HCT116 (cell line): Measurements from ENCODE around the gene P4HA2. TPM values are rescaled to one million over a fixed set of nuclear protein-coding genes. Genes with fewer than 3 reads are reported as not detected.

Experiments used
- ATAC-seq: fragments of 200-7000 bp; cut with Tn5 transposase; 2 replicates; pipeline ENCODE4 v1.9.1; 2020; ENCODE audit warnings: mild to moderate bottlenecking, moderate library complexity
- Bru-seq: library from RNA; stranded (reverse); fragments of 400-500 nt; gene quantifications from one replicate; lab custom pipeline; 2021; lab: Mats Ljungman, UMichigan
- BruChase-seq, 2 experiments: library from RNA; stranded (reverse); fragments of 400-500 nt; gene quantifications; one replicate each; lab custom pipeline; 2021; lab: Mats Ljungman, UMichigan
- BruUV-seq: library from RNA; stranded (reverse); fragments of 400-500 nt; replicated peaks from 2 replicates; lab custom pipeline; 2021; lab: Mats Ljungman, UMichigan
- CTCF ChIA-PET: fragments of 300-600 bp; sonication (Branson Sonifier 250); formaldehyde crosslinking; loops from one replicate; lab custom pipeline; 2021; ENCODE audit warnings: antibody characterized with exemption; lab: Charles Lee
- POLR2A ChIA-PET: fragments of 300-600, 350-600 bp; sonication (Branson Sonifier 250); formaldehyde crosslinking; loops from one replicate; lab custom pipeline; 2021; ENCODE audit warnings: antibody characterized with exemption; lab: Charles Lee
- RAD21 ChIA-PET, 2 experiments: fragments of 300-600 bp; sonication (Branson Sonifier 250); formaldehyde crosslinking; loops; one replicate each; lab custom pipeline; 2023; ENCODE audit warnings: low total read pairs in 2 of 2; ENCODE audit not compliant: uncharacterized antibody in 2 of 2, unreplicated experiment in 2 of 2, low non-redundant PET in 1 of 2; lab: Charles Lee
- DNase-seq: peaks from one replicate; pipeline ENCODE4 v3.0.0-alpha.2; 2010; ENCODE audit warnings: low read depth, low spot score
- H2AFZ ChIP-seq: fragments of 200-600 bp; shearing (Covaris generic), sonication (generic); 2 replicates; pipeline ENCODE4 v1.6.1; 2017; ENCODE audit warnings: low read depth, mixed run types, mixed read lengths, antibody characterized with exemption, low read length; ENCODE audit not compliant: poor library complexity, severe bottlenecking
- H3K27ac ChIP-seq: 2 replicates; pipeline ENCODE4 v1.5.1; 2012; ENCODE audit warnings: low read depth, low read length
- H3K27me3 ChIP-seq: fragments of 200-600 bp; sonication (generic); 2 replicates; pipeline ENCODE4 v1.6.1; 2016; ENCODE audit warnings: mixed run types, low read length, mixed read lengths; ENCODE audit not compliant: insufficient read depth
- H3K36me3 ChIP-seq, 2 experiments: fragments of 200-500 bp in 1 of 2; fragments of 200-600 bp in 1 of 2; sonication (Bioruptor generic) in 1 of 2; sonication (generic) in 1 of 2; 2 replicates each; pipeline versions ENCODE4 v1.5.1 to v1.6.1; 2014 to 2016; ENCODE audit warnings: low read length in 2 of 2, inconsistent platforms in 1 of 2, mixed read lengths in 1 of 2, mixed run types in 1 of 2; ENCODE audit not compliant: insufficient read depth in 2 of 2, control insufficient read depth in 1 of 2
- H3K4me1 ChIP-seq, 2 experiments: fragments of 200-600 bp in 1 of 2; sonication (generic) in 1 of 2; 2 replicates each; pipeline versions ENCODE4 v1.5.1 to v1.6.1; 2012 to 2017; ENCODE audit warnings: low read length in 2 of 2, inconsistent platforms in 1 of 2, mild to moderate bottlenecking in 1 of 2, mixed read lengths in 1 of 2, mixed run types in 1 of 2, moderate library complexity in 1 of 2; ENCODE audit not compliant: insufficient read depth in 2 of 2, control insufficient read depth in 1 of 2
- H3K4me2 ChIP-seq: fragments of 200-600 bp; sonication (generic); 2 replicates; pipeline ENCODE4 v1.6.1; 2017; ENCODE audit warnings: mixed run types, low read length, mixed read lengths
- H3K4me3 ChIP-seq, 2 experiments: fragments of 200-600 bp in 1 of 2; sonication (generic) in 1 of 2; replicated peaks in 1 of 2; 2 replicates each; pipeline ENCODE4 v1.5.1; 2011 to 2016; ENCODE audit warnings: low read length in 2 of 2, control low read depth in 1 of 2, low read depth in 1 of 2, mild to moderate bottlenecking in 1 of 2, mixed read lengths in 1 of 2, mixed run types in 1 of 2
- H3K79me2 ChIP-seq: fragments of 200-600 bp; sonication (generic); 2 replicates; pipeline ENCODE4 v1.6.1; 2017; ENCODE audit warnings: mild to moderate bottlenecking, mixed run types, low read length, moderate library complexity, mixed read lengths; ENCODE audit not compliant: insufficient read depth
- H3K9ac ChIP-seq: fragments of 200-600 bp; sonication (generic); 2 replicates; pipeline ENCODE4 v1.6.1; 2016; ENCODE audit warnings: low read length, mixed read lengths
- H3K9me2 ChIP-seq: fragments of 200-600 bp; sonication (generic), shearing (Covaris generic); 2 replicates; pipeline ENCODE4 v1.6.1; 2017; ENCODE audit warnings: mixed run types, mild to moderate bottlenecking, moderate library complexity; ENCODE audit not compliant: insufficient read depth
- H3K9me3 ChIP-seq, 2 experiments: fragments of 200-500 bp in 1 of 2; fragments of 200-600 bp in 1 of 2; sonication (Bioruptor generic) in 1 of 2; sonication (generic) in 1 of 2; 2 replicates each; pipeline ENCODE4 v1.6.1; 2014 to 2017; ENCODE audit warnings: low read length in 2 of 2, mixed read lengths in 2 of 2, inconsistent platforms in 1 of 2, low read depth in 1 of 2, mild to moderate bottlenecking in 1 of 2, mixed run types in 1 of 2, moderate library complexity in 1 of 2; ENCODE audit not compliant: control insufficient read depth in 1 of 2, insufficient read depth in 1 of 2
- H4K20me1 ChIP-seq: fragments of 200-600 bp; sonication (generic), shearing (Covaris generic); 2 replicates; pipeline ENCODE4 v1.6.1; 2017; ENCODE audit warnings: mixed run types, mild to moderate bottlenecking, moderate library complexity; ENCODE audit not compliant: insufficient read depth
- CTCF ChIP-seq, 3 experiments: fragments of 200-600 bp in 1 of 3; sonication (generic) in 1 of 3; IDR thresholded peaks in 2 of 3; conservative IDR thresholded peaks in 1 of 3; 2 replicates each; pipeline ENCODE4 v1.5.1; 2012 to 2017; ENCODE audit warnings: low read depth in 2 of 3, low read length in 2 of 3, antibody characterized with exemption in 1 of 3, borderline replicate concordance in 1 of 3, control low read depth in 1 of 3, mild to moderate bottlenecking in 1 of 3, mixed read lengths in 1 of 3, mixed run types in 1 of 3, moderate library complexity in 1 of 3; ENCODE audit not compliant: insufficient read depth in 1 of 3
- FOSL1 ChIP-seq: IDR thresholded peaks from 2 replicates; pipeline ENCODE4 v1.6.1; 2012; ENCODE audit warnings: low read depth
- POLR2A ChIP-seq: IDR thresholded peaks from 2 replicates; pipeline ENCODE4 v1.7.0; 2011; ENCODE audit warnings: borderline replicate concordance; ENCODE audit not compliant: insufficient read depth, insufficient read length; ENCODE audit errors: extremely low read depth
- POLR2AphosphoS5 ChIP-seq: IDR thresholded peaks from 2 replicates; pipeline ENCODE4 v1.6.1; 2011; ENCODE audit warnings: mild to moderate bottlenecking, low read depth, low read length, moderate library complexity
- REST ChIP-seq: IDR thresholded peaks from 2 replicates; pipeline ENCODE4 v1.6.1; 2012; ENCODE audit warnings: low read depth
- SIN3A ChIP-seq: IDR thresholded peaks from 2 replicates; pipeline ENCODE4 v1.6.1; 2012; ENCODE audit warnings: low read depth
- SRF ChIP-seq: IDR thresholded peaks from 2 replicates; pipeline ENCODE4 v1.6.1; 2012; ENCODE audit warnings: low read depth
- TCF7L2 ChIP-seq: IDR thresholded peaks from 2 replicates; pipeline ENCODE4 v1.7.0; 2011; ENCODE audit warnings: borderline replicate concordance, inconsistent platforms; ENCODE audit not compliant: insufficient read depth, insufficient read length; ENCODE audit errors: extremely low read depth
- ZBTB33 ChIP-seq: IDR thresholded peaks from 2 replicates; pipeline ENCODE4 v1.6.1; 2011; ENCODE audit warnings: mild to moderate bottlenecking, low read length, moderate library complexity; ENCODE audit not compliant: insufficient replicate concordance; ENCODE audit errors: extremely low read depth
- ZFX ChIP-seq: fragments of 450-650 bp; IDR thresholded peaks from 2 replicates; pipeline ENCODE4 v1.6.1; 2017
- intact Hi-C: fragments of 100-400 bp; cut with micrococcal nuclease; formaldehyde crosslinking; loops from 2 replicates; pipeline ENCODE4 v1.10.0; 2022
- long read RNA-seq: library from polyadenylated mRNA; unstranded; transcript quantifications from one replicate; pipeline ENCODE4 v2.0.0, GENCODE V29; 2021; ENCODE audit not compliant: unreplicated experiment
- polyA plus RNA-seq: library from polyadenylated mRNA; unstranded; fragments of >200 nt; gene quantifications from 2 replicates; pipeline ENCODE4 v1.2.1, GENCODE V29; 2012; ENCODE audit warnings: missing spikeins
- total RNA-seq: library from RNA; stranded (reverse); gene quantifications from one replicate; pipeline ENCODE4 v1.2.1, GENCODE V29; 2021; ENCODE audit not compliant: unreplicated experiment

The P4HA2 gene
- total RNA-seq (29.0 TPM), Bru-seq, nascent RNA (percentile 57 among the genes with signal in this experiment), BruChase-seq, experiment 1, labeled RNA remaining after a 6-hour chase (percentile 76 among the genes with signal in this experiment), BruChase-seq, experiment 2, labeled RNA remaining after a 2-hour chase (percentile 69 among the genes with signal in this experiment)
- 60.4 and 81.2 TPM in 2 replicates for polyA plus RNA-seq
- long read RNA-seq, transcript P4HA2-202 (15 exons, 2,313 nt) = major isoform, 16 of 104 reads
- long read RNA-seq, transcript P4HA2-203 (16 exons, 2,223 nt) = minor isoform, 7 of 104 reads
- long read RNA-seq, partial matches to known transcripts = 18 of 104 reads
- long read RNA-seq, other reads (novel, unspliced or antisense) = 53 of 104 reads

- ChIA-PET RAD21 (interaction anchor here in 1 of 2 experiments (0.9 kb wide), 1 partner anchor 142 kb away, joined by 3 read pairs; the partner anchor contains the start of gene SLC22A5), POLR2A (interaction anchor here (1.2 to 2.9 kb wide), 3 partner anchors 10 to 66 kb away, joined by 3 to 7 read pairs (median 4); partner anchors contain the start of gene SLC22A4), CTCF (interaction anchor here (1.5 kb wide), 1 partner anchor 10 kb away, joined by 14 read pairs; no protein-coding TSS in a partner anchor)
- intact Hi-C loops = loop anchor here (2.0 kb wide), 1 partner anchor 67 kb away; the partner anchor contains the start of gene SLC22A4
- Histone ChIP-seq H4K20me1 (no peaks in the 10 kb centered on the region), H3K4me3 (peak within 1 kb of the TSS; percentile 67 to 77), H3K9me2 (no peaks in the 10 kb centered on the region; the same call in 1 of the 2 replicates), H3K4me1 (peaks cover 19 to 38% of the 10 kb centered on the region in 2 experiments), H3K27me3 (no peaks in the 10 kb centered on the region), H3K36me3 (no peaks in the 10 kb centered on the region), H2AFZ (peak within 1 kb of the TSS; percentile 35), H3K4me2 (peak within 1 kb of the TSS; percentile 98), H3K27ac (peak within 1 kb of the TSS; percentile 81), H3K9me3 (no peaks in the 10 kb centered on the region), H3K9ac (peak within 1 kb of the TSS; percentile 75), H3K79me2 (peaks cover 22% of the 10 kb centered on the region)
- peak; percentile 94 for ATAC-seq
- no TSS peak for BruUV-seq
- DNase-seq = peak; percentile 56
- TF ChIP-seq ZBTB33 (no peak), FOSL1 (no peak), TCF7L2 (no peak), SRF (no peak), POLR2AphosphoS5 (peak; percentile 93), POLR2A (peak; percentile 87), ZFX (peak; percentile 61; the same call in 1 of the 2 replicates), CTCF (IDR thresholded peaks at IDR 0.05 in 2 of 3, conservative IDR thresholded peaks at IDR 0.05 in 1 of 3; ENCODE audit: borderline replicate concordance in 1 of 3, insufficient read depth in 1 of 3, low read depth in 2 of 3, low read length in 2 of 3) (peak in 2 of 3 experiments; percentile 22 to 24; a peak in 2 of 6 replicates), REST (no peak), SIN3A (no peak)
Observed at GRCh38 chr5:132227485-132228240, at the start of gene P4HA2. TSS of gene P4HA2 (minus strand) at chr5:132227853. CDS start at chr5:132218626, 9,227 bp downstream.
